Measurements from ENCODE around the gene PARP2.
A peak's percentile ranks its signal among the peaks of the same experiment; 100 is the strongest.
"Not testable (repeated sequence)": the region's sequence is repeated elsewhere in the genome, so short reads cannot be mapped to it uniquely, and the experiment has no call there.

The PARP2 gene

DNA sequence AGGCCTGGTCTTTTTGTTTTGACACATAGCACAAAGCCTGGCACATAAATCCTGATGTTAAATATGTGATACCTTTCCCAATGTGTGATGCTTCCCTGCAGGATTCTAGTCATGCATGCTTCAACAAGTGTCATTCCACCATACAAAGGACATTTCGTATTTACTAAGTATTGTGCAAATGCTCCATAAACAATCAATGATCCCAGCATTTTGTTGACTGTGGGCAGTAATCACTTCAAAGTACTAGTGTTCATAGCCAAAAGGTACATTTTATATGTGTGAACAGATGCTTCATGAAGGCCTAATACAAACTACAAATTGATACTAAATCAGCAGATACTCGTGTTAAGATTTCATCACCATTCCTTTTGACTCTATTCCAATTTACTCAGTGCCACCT is 14.7 kb upstream of the PARP2 start:
- H3K36me3 ChIP-seq (ENCODE audit: control insufficient read depth in 2 of 2, insufficient read depth in 2 of 2, low read length in 2 of 2), result peaks cover 9% of the 10 kb centered on the region in 2 donors
- no peak overlapping the region for H3K27ac ChIP-seq (ENCODE audit: low read length)

GRCh38 chr14:20329355-20329754 is 14.1 kb upstream of the PARP2 start:
- Histone ChIP-seq H3K9ac (ENCODE audit: low read length in 2 of 2) (no peak overlapping the region), H3K4me3 (ENCODE audit: low read length in 2 of 2) (no peak overlapping the region), H3K9me3 (ENCODE audit: control insufficient read depth in 2 of 2, low read length in 2 of 2) (no peaks in the 10 kb centered on the region), H3K27me3 (ENCODE audit: control insufficient read depth in 1 of 2, insufficient read depth in 2 of 2, low read length in 2 of 2) (no peaks in the 10 kb centered on the region), H3K4me1 (ENCODE audit: control insufficient read depth, insufficient read depth, low read length) (no peaks in the 10 kb centered on the region), H3K36me3 (ENCODE audit: control insufficient read depth in 2 of 2, insufficient read depth in 2 of 2, low read length in 2 of 2) (peaks cover 7 to 9% of the 10 kb centered on the region in 2 donors), H3K27ac (ENCODE audit: low read length) (no peak overlapping the region)

More for the DNA sequence above, 14.7 kb upstream of the PARP2 start:
- Histone ChIP-seq H3K4me3 (ENCODE audit: low read length in 2 of 2) (no peak overlapping the region), H3K4me1 (ENCODE audit: control insufficient read depth, insufficient read depth, low read length) (no peaks in the 10 kb centered on the region), H3K9ac (ENCODE audit: low read length in 2 of 2) (no peak overlapping the region), H3K9me3 (ENCODE audit: control insufficient read depth in 2 of 2, low read length in 2 of 2) (no peaks in the 10 kb centered on the region), H3K27me3 (ENCODE audit: control insufficient read depth in 1 of 2, insufficient read depth in 2 of 2, low read length in 2 of 2) (no peaks in the 10 kb centered on the region)

DNA sequence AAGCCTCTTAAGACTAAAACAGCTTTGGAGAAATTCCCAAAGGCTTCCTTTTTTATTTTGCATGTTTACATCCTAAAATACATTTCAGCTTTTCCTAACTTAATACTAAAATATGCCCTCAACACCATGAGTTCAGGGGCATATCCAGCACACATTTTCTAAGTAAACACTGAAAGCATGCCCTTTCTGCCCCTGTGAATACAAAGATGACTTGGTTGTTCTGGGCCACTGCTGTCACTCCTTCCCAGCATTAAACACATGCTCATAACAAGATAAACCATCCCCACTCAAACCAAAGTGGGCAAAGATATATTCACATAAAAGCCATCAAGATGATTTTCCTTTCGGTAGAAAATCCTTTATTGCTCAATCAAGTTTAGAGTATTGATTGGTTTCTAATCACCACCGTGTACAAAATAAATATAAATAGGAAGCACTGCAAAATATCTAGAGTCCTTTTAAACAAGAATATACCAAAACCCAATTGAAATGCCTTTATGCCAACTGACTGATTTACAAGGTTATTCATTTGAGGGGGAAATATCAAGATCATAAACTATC is 12.3 kb upstream of the PARP2 start:
- Histone ChIP-seq H3K4me1 (ENCODE audit: control insufficient read depth, insufficient read depth, low read length) (no peaks in the 10 kb centered on the region), H3K4me3 (ENCODE audit: low read length in 2 of 2) (no peak overlapping the region), H3K27me3 (ENCODE audit: control insufficient read depth in 1 of 2, insufficient read depth in 2 of 2, low read length in 2 of 2) (no peaks in the 10 kb centered on the region), H3K9ac (ENCODE audit: low read length in 2 of 2) (no peak overlapping the region), H3K36me3 (ENCODE audit: control insufficient read depth in 2 of 2, insufficient read depth in 2 of 2, low read length in 2 of 2) (peaks cover 4 to 6% of the 10 kb centered on the region in 2 donors), H3K27ac (ENCODE audit: low read length) (no peak overlapping the region), H3K9me3 (ENCODE audit: control insufficient read depth in 2 of 2, low read length in 2 of 2) (no peaks in the 10 kb centered on the region)

DNA sequence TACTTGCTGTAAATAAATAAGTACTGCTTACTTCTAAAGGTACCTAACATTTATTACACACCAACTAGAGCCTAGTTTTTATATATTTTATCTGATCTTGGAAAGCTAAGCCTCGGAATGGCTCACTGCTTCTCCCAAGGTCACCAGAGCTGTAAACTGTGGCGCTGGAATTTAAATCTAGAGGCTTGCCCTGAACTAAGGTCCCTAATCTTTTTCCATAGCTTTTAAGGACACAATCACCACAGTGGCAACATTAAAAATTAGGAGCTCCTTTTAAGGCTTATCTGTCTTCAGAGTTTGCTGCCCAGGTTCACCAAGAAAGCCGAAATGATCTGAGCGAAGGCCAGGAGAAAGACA is 11.0 kb upstream of the PARP2 start:
- H3K27ac ChIP-seq (ENCODE audit: low read length), result peak overlapping the region; percentile 90
- H3K4me3 ChIP-seq (ENCODE audit: low read length in 2 of 2), result peak overlapping the region; percentile 87 to 93
- H3K36me3 ChIP-seq (ENCODE audit: control insufficient read depth in 2 of 2, insufficient read depth in 2 of 2, low read length in 2 of 2), result peaks cover 2 to 4% of the 10 kb centered on the region in 2 donors
- no peaks in the 10 kb centered on the region for H3K9me3 ChIP-seq (ENCODE audit: control insufficient read depth in 2 of 2, low read length in 2 of 2)
- peak overlapping the region; percentile 82 to 93 for H3K9ac ChIP-seq (ENCODE audit: low read length in 2 of 2)
- no peaks in the 10 kb centered on the region for H3K4me1 ChIP-seq (ENCODE audit: control insufficient read depth, insufficient read depth, low read length)
- H3K27me3 ChIP-seq (ENCODE audit: control insufficient read depth in 1 of 2, insufficient read depth in 2 of 2, low read length in 2 of 2), result no peaks in the 10 kb centered on the region

GRCh38 chr14:20332788-20333493 is 10.5 kb upstream of the PARP2 start, which contains the start of gene CCNB1IP1:
Gene CCNB1IP1, minus strand, starts transcription at chr14:20333279. Its CDS starts 16,756 bp downstream, at chr14:20316523.
- Histone ChIP-seq H3K36me3 (ENCODE audit: control insufficient read depth in 2 of 2, insufficient read depth in 2 of 2, low read length in 2 of 2) (peaks cover 2 to 4% of the 10 kb centered on the region in 2 donors), H3K4me1 (ENCODE audit: control insufficient read depth, insufficient read depth, low read length) (no peaks in the 10 kb centered on the region), H3K27me3 (ENCODE audit: control insufficient read depth in 1 of 2, insufficient read depth in 2 of 2, low read length in 2 of 2) (no peaks in the 10 kb centered on the region), H3K9me3 (ENCODE audit: control insufficient read depth in 2 of 2, low read length in 2 of 2) (no peaks in the 10 kb centered on the region), H3K27ac (ENCODE audit: low read length) (peak within 1 kb of the TSS; percentile 90), H3K4me3 (ENCODE audit: low read length in 2 of 2) (peak within 1 kb of the TSS; percentile 87 to 93), H3K9ac (ENCODE audit: low read length in 2 of 2) (peak within 1 kb of the TSS; percentile 82 to 93)

- Histone ChIP-seq H3K4me1 (ENCODE audit: control insufficient read depth, insufficient read depth, low read length) (no peaks in the 10 kb centered on the region), H3K36me3 (ENCODE audit: control insufficient read depth in 2 of 2, insufficient read depth in 2 of 2, low read length in 2 of 2) (peaks cover 2 to 4% of the 10 kb centered on the region in 2 donors), H3K27me3 (ENCODE audit: control insufficient read depth in 1 of 2, insufficient read depth in 2 of 2, low read length in 2 of 2) (no peaks in the 10 kb centered on the region), H3K9me3 (ENCODE audit: control insufficient read depth in 2 of 2, low read length in 2 of 2) (no peaks in the 10 kb centered on the region), H3K27ac (ENCODE audit: low read length) (peak overlapping the region; percentile 90), H3K9ac (ENCODE audit: low read length in 2 of 2) (peak overlapping the region; percentile 82 to 93), H3K4me3 (ENCODE audit: low read length in 2 of 2) (peak overlapping the region; percentile 87 to 93)
Measured at GRCh38 chr14:20333494-20333841, 10.0 kb upstream of the PARP2 start.

DNA sequence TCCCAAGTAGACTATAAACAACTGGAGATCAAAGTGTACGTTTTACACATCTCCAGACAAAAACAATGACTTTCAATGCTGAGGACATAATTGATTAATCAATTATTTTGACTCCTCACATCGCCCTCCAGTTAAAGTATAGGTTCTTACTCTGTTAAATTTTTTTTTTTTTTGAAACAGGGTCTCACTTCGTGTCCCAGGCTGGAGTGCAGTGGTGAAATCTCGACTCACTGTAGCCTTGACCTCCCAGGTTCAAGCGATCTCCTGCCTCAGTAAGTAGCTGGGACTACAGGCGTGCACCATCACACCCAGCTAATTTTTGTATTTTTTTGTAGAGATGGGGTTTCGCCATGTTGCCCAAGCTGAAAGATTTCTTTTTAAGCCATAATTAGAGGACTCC is 9.4 kb upstream of the PARP2 start:
- H3K27ac ChIP-seq (ENCODE audit: low read length), result peak overlapping the region; percentile 90

DNA sequence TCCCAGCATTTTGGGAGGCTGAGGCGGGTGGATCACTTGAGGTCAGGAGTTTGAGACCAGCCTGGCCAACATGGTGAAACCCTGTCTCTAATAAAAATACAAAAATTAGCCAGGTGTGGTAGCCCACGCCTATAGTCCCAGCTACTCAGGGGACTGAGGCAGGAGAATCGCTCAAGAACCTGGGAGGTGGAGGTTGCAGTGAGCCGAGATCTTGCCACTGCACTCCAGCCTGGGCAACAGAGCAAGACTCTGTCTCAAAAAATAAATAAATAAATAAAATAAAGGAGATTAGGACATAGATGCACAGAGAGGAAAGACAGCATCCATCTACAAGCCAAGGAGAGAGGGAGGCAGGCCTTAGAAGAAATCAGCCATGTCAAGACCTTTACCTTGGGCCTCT is 2.4 kb upstream of the PARP2 start:
- peaks cover 8 to 11% of the 10 kb centered on the region in 2 donors for H3K36me3 ChIP-seq (ENCODE audit: control insufficient read depth in 2 of 2, insufficient read depth in 2 of 2, low read length in 2 of 2)
- H3K9me3 ChIP-seq (ENCODE audit: control insufficient read depth in 2 of 2, low read length in 2 of 2); H3K27me3 ChIP-seq (ENCODE audit: control insufficient read depth in 1 of 2, insufficient read depth in 2 of 2, low read length in 2 of 2); H3K4me1 ChIP-seq (ENCODE audit: control insufficient read depth, insufficient read depth, low read length); H3K4me3 ChIP-seq (ENCODE audit: low read length in 2 of 2); H3K9ac ChIP-seq (ENCODE audit: low read length in 2 of 2); H3K27ac ChIP-seq (ENCODE audit: low read length): not testable (repeated sequence)

More for the DNA sequence above, 9.4 kb upstream of the PARP2 start:
- no peaks in the 10 kb centered on the region for H3K36me3 ChIP-seq (ENCODE audit: control insufficient read depth in 2 of 2, insufficient read depth in 2 of 2, low read length in 2 of 2)
- no peaks in the 10 kb centered on the region for H3K4me1 ChIP-seq (ENCODE audit: control insufficient read depth, insufficient read depth, low read length)
- H3K9ac ChIP-seq (ENCODE audit: low read length in 2 of 2), result no peak overlapping the region
- H3K4me3 ChIP-seq (ENCODE audit: low read length in 2 of 2), result no peak overlapping the region
- H3K27me3 ChIP-seq (ENCODE audit: control insufficient read depth in 1 of 2, insufficient read depth in 2 of 2, low read length in 2 of 2), result no peaks in the 10 kb centered on the region
- no peaks in the 10 kb centered on the region for H3K9me3 ChIP-seq (ENCODE audit: control insufficient read depth in 2 of 2, low read length in 2 of 2)

GRCh38 chr14:20341646-20342045 is 1.8 kb upstream of the PARP2 start:
- no peak overlapping the region for H3K27ac ChIP-seq (ENCODE audit: low read length)
- H3K4me3 ChIP-seq (ENCODE audit: low read length in 2 of 2), result no peak overlapping the region
- peak overlapping the region in 1 of 2 donors; percentile 77 for H3K9ac ChIP-seq (ENCODE audit: low read length in 2 of 2)
- no peaks in the 10 kb centered on the region for H3K4me1 ChIP-seq (ENCODE audit: control insufficient read depth, insufficient read depth, low read length)
- peaks cover 8 to 14% of the 10 kb centered on the region in 2 donors for H3K36me3 ChIP-seq (ENCODE audit: control insufficient read depth in 2 of 2, insufficient read depth in 2 of 2, low read length in 2 of 2)
- no peaks in the 10 kb centered on the region for H3K9me3 ChIP-seq (ENCODE audit: control insufficient read depth in 2 of 2, low read length in 2 of 2)
- no peaks in the 10 kb centered on the region for H3K27me3 ChIP-seq (ENCODE audit: control insufficient read depth in 1 of 2, insufficient read depth in 2 of 2, low read length in 2 of 2)

GRCh38 chr14:20343862-20344220 is 406 bp downstream of the PARP2 start:
- H3K27me3 ChIP-seq (ENCODE audit: control insufficient read depth in 1 of 2, insufficient read depth in 2 of 2, low read length in 2 of 2), result no peaks in the 10 kb centered on the region
- H3K4me1 ChIP-seq (ENCODE audit: control insufficient read depth, insufficient read depth, low read length), result no peaks in the 10 kb centered on the region
- peak overlapping the region; percentile 90 to 98 for H3K4me3 ChIP-seq (ENCODE audit: low read length in 2 of 2)
- H3K27ac ChIP-seq (ENCODE audit: low read length), result peak overlapping the region; percentile 90
- peak overlapping the region; percentile 98 to 99 for H3K9ac ChIP-seq (ENCODE audit: low read length in 2 of 2)
- H3K9me3 ChIP-seq (ENCODE audit: control insufficient read depth in 2 of 2, low read length in 2 of 2), result no peaks in the 10 kb centered on the region
- peaks cover 10 to 20% of the 10 kb centered on the region in 2 donors for H3K36me3 ChIP-seq (ENCODE audit: control insufficient read depth in 2 of 2, insufficient read depth in 2 of 2, low read length in 2 of 2)

DNA sequence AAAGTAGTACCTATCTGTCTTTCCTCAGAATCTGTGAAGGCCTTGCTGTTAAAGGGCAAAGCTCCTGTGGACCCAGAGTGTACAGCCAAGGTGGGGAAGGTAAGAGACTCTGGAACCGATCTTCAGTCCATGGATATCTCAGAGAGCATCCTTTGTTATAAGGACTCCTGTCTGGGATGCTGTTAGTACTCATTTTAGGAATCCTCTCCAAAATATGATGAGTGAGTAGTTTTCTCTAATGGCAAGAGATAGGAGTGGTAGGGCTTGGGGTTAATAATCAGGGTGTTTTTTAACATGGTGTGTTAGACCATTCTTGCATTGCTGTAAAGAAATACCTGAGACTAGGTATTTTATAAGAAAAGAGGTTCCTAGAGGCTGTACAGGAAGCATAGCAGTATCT is 1.9 kb downstream of the PARP2 start:
- Histone ChIP-seq H3K9me3 (ENCODE audit: control insufficient read depth in 2 of 2, low read length in 2 of 2) (no peaks in the 10 kb centered on the region), H3K4me1 (ENCODE audit: control insufficient read depth, insufficient read depth, low read length) (no peaks in the 10 kb centered on the region), H3K9ac (ENCODE audit: low read length in 2 of 2) (no peak overlapping the region), H3K36me3 (ENCODE audit: control insufficient read depth in 2 of 2, insufficient read depth in 2 of 2, low read length in 2 of 2) (peaks cover 18 to 26% of the 10 kb centered on the region in 2 donors), H3K27me3 (ENCODE audit: control insufficient read depth in 1 of 2, insufficient read depth in 2 of 2, low read length in 2 of 2) (no peaks in the 10 kb centered on the region), H3K4me3 (ENCODE audit: low read length in 2 of 2) (no peak overlapping the region), H3K27ac (ENCODE audit: low read length) (no peak overlapping the region)

All from stomach smooth muscle (tissue), 2 donors.